Right lobe of liver (tissue), 6 donors: Measurements from ENCODE around the gene SAMMSON. TPM values are rescaled to one million over a fixed set of nuclear protein-coding genes. Genes with fewer than 3 reads are reported as not detected.

ENCODE experiments used
- ATAC-seq, 4 donors: fragments of 200-7000 bp; cut with Tn5 transposase; one replicate each; pipeline ENCODE4 v1.9.1; 2020; ENCODE audit warnings: mild to moderate bottlenecking in 4 of 4, moderate library complexity in 4 of 4
- DNase-seq, 3 donors: peaks; one replicate each; pipeline ENCODE4 v3.0.0-alpha.2; 2020
- H3K27ac ChIP-seq, 3 donors: fragments of 200-600 bp; one replicate each; pipeline ENCODE4 v1.8.0; 2022
- H3K27me3 ChIP-seq, 2 donors: fragments of 200-600 bp; one replicate each; pipeline ENCODE4 v1.8.0; 2022
- H3K36me3 ChIP-seq, 4 donors: fragments of 200-600 bp; sonication (generic) in 1 of 4; one replicate each; pipeline versions ENCODE4 v1.5.1 to v1.8.0; 2017 to 2022; ENCODE audit warnings: control low read depth in 1 of 4
- H3K4me1 ChIP-seq, 4 donors: fragments of 200-600 bp; sonication (generic) in 1 of 4; one replicate each; pipeline versions ENCODE4 v1.5.1 to v1.8.0; 2017 to 2022; ENCODE audit warnings: control low read depth in 1 of 4
- H3K4me3 ChIP-seq, 3 donors: fragments of 200-600 bp; one replicate each; pipeline ENCODE4 v1.8.0; 2022
- H3K9me3 ChIP-seq, 4 donors: fragments of 200-600 bp; sonication (generic) in 1 of 4; one replicate each; pipeline versions ENCODE4 v1.5.1 to v1.8.0; 2017 to 2022; ENCODE audit warnings: control low read depth in 1 of 4
- POLR2A ChIP-seq: fragments of 450-650 bp; IDR thresholded peaks from one replicate; pipeline ENCODE4 v1.6.1; 2017; ENCODE audit warnings: antibody characterized with exemption, mild to moderate bottlenecking
- WGBS: methylation state at CpG from one replicate; pipeline ENCODE4 v1.1.6; 2018; ENCODE audit warnings: low coverage, low lambda C conversion rate; ENCODE audit not compliant: insufficient coverage; ENCODE audit errors: missing lambda C conversion rate; 5-methylcytosine and 5-hydroxymethylcytosine counted together
- intact Hi-C, 2 donors: fragments of 100-400 bp; cut with DNase I; formaldehyde crosslinking; loops; one replicate each; pipeline versions ENCODE4 v1.11.2 to v1.14.1; 2022
- total RNA-seq, 6 experiments: library from RNA; depleted of rRNA in 2 of 6; stranded (reverse); fragments of >200 nt in 2 of 6; fragmentation: NEBNext Ultra II Directional in 3 of 6; extraction: Animal tissue kit (Norgen Biotek cat#: 25700) in 3 of 6; gene quantifications; one replicate each; pipeline versions ENCODE4 v1.1.0 to v1.2.4, GENCODE V29; 2016 to 2023
- TF ChIP-seq, protein P1 (sequence below), 4 donors: fragments of 200-600 bp in 3 of 4; fragments of 450-650 bp in 1 of 4; IDR thresholded peaks; one replicate each; pipeline versions ENCODE4 v1.5.1 to v1.8.0; 2016 to 2022; ENCODE audit warnings: antibody characterized with exemption in 4 of 4, mild to moderate bottlenecking in 2 of 4
- donor health status: DM: no; HTN: yes; CAD: no.
- donor health status: DM: no; HTN: no; CAD: no.
- donor health status: DM: no; HTN: no; CAD: no.
- donor health status: DM: no; HTN: yes; CAD: no.
- donor health status: DM: no; HTN: yes; CAD: no.

The SAMMSON gene
- total RNA-seq, 6 experiments from 2014 or later: not detected

DNA sequence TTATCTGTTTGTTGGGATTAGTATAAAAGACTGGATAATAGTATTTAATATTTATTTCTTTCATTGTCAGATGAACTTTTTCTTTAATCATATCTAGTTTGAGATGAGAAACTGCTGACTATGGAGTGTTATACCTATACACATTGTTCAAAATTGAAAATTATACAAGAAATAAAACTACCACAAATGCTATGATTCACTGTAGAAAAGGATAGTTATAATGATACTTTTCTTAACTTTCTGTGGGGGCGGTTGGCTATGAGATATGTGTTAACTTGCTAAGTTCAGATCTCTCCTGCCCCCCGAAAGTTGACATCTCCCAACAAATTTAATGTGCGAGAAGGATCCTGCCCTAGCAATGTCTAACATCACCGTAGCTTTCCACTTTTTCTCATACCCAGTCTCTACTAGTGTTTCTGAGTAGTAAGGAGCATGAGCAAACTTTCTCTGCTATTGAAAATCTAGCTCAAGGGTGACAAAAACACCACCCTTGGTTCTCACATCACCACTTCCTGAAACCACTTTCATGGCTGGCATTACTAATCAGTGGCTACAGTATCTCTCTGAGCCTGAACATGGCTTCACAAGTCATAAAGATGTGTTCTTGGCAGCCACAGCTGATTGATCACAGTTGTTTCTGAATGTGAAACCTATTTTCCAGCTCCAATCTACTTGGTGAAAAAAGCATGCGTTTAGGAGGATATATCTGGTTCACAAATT is 15.8 kb upstream of the SAMMSON start:
- H3K4me3 ChIP-seq: no peak overlapping the region
- 68% methylated on average over 4 of the region's 5 CpGs for WGBS
- H3K36me3 ChIP-seq: no peaks in the 10 kb centered on the region
- H3K4me1 ChIP-seq: no peaks in the 10 kb centered on the region
- H3K27ac ChIP-seq: no peak overlapping the region
- TF ChIP-seq, protein P1, sequence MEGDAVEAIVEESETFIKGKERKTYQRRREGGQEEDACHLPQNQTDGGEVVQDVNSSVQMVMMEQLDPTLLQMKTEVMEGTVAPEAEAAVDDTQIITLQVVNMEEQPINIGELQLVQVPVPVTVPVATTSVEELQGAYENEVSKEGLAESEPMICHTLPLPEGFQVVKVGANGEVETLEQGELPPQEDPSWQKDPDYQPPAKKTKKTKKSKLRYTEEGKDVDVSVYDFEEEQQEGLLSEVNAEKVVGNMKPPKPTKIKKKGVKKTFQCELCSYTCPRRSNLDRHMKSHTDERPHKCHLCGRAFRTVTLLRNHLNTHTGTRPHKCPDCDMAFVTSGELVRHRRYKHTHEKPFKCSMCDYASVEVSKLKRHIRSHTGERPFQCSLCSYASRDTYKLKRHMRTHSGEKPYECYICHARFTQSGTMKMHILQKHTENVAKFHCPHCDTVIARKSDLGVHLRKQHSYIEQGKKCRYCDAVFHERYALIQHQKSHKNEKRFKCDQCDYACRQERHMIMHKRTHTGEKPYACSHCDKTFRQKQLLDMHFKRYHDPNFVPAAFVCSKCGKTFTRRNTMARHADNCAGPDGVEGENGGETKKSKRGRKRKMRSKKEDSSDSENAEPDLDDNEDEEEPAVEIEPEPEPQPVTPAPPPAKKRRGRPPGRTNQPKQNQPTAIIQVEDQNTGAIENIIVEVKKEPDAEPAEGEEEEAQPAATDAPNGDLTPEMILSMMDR (IDR thresholded peaks at IDR 0.05): no peak
- no peak for TF ChIP-seq POLR2A
- H3K27me3 ChIP-seq: no peaks in the 10 kb centered on the region
- DNase-seq (no peak), ATAC-seq (no peak)
- intact Hi-C loops: no loop called here
- H3K9me3 ChIP-seq: no peaks in the 10 kb centered on the region

GRCh38 chr3:69985266-69985665 is 14.3 kb upstream of the SAMMSON start:
- Histone ChIP-seq H3K9me3 (no peaks in the 10 kb centered on the region), H3K4me3 (no peak overlapping the region), H3K27me3 (no peaks in the 10 kb centered on the region), H3K36me3 (no peaks in the 10 kb centered on the region), H3K4me1 (no peaks in the 10 kb centered on the region), H3K27ac (no peak overlapping the region)
- intact Hi-C loops: no loop called here
- ATAC-seq (no peak), DNase-seq (no peak)
- WGBS: 63% methylated on average over 2 of the region's 4 CpGs
- TF ChIP-seq, protein P1 (IDR thresholded peaks at IDR 0.05): no peak
- TF ChIP-seq POLR2A: no peak

GRCh38 chr3:69986419-69986818 is 13.1 kb upstream of the SAMMSON start:
- H3K27me3 ChIP-seq: no peaks in the 10 kb centered on the region
- H3K36me3 ChIP-seq: no peaks in the 10 kb centered on the region
- no peaks in the 10 kb centered on the region for H3K9me3 ChIP-seq
- 67% methylated on average over 6 of the region's 6 CpGs for WGBS
- intact Hi-C loops: no loop called here
- no peak overlapping the region for H3K4me3 ChIP-seq
- H3K4me1 ChIP-seq: no peaks in the 10 kb centered on the region
- no peak for DNase-seq
- ATAC-seq: no peak
- no peak for TF ChIP-seq POLR2A
- TF ChIP-seq, protein P1 (IDR thresholded peaks at IDR 0.05): no peak
- no peak overlapping the region for H3K27ac ChIP-seq

- intact Hi-C loops: no loop called here
- TF ChIP-seq, protein P1 (IDR thresholded peaks at IDR 0.05): no peak
- no peak overlapping the region for H3K4me3 ChIP-seq
- ATAC-seq (no peak), DNase-seq (no peak)
- H3K9me3 ChIP-seq: no peaks in the 10 kb centered on the region
- no peaks in the 10 kb centered on the region for H3K36me3 ChIP-seq
- no peaks in the 10 kb centered on the region for H3K4me1 ChIP-seq
- H3K27me3 ChIP-seq: no peaks in the 10 kb centered on the region
- no peak overlapping the region for H3K27ac ChIP-seq
- 61% methylated on average over 5 of the region's 6 CpGs for WGBS
These were observed 11.7 kb upstream of the SAMMSON start for GRCh38 chr3:69987833-69988232.
